ENCODE results near the gene FCN1. TPM values are rescaled to one million over a fixed set of nuclear protein-coding genes. Genes with fewer than 3 reads are reported as not detected.

FCN1 gene
- total and polyA plus RNA-seq, 3 experiments from 2014 or later, result 1.6 to 2.3 TPM; not detected in 1

- no peaks in the 10 kb centered on the region for H3K36me3 Mint-ChIP-seq
- no peaks in the 10 kb centered on the region for H3K4me1 Mint-ChIP-seq
- Histone ChIP-seq H3K9me3 (ENCODE audit: low read length) (no peaks in the 10 kb centered on the region), H3K4me1 (ENCODE audit: insufficient read depth, low read length) (no peaks in the 10 kb centered on the region), H3K4me3 (ENCODE audit: low read length) (no peak overlapping the region), H3K27me3 (ENCODE audit: insufficient read depth, low read length, poor library complexity, severe bottlenecking) (no peaks in the 10 kb centered on the region), H3K27ac (ENCODE audit: low read depth, low read length) (no peak overlapping the region), H3K36me3 (ENCODE audit: insufficient read depth, low read length) (no peaks in the 10 kb centered on the region)
- DNase-seq, result no peak
- H3K27ac Mint-ChIP-seq, result no peak overlapping the region
- CTCF ChIA-PET, result no interaction called here
- POLR2A ChIA-PET, result no interaction called here
- H3K27me3 Mint-ChIP-seq, result peaks cover 6 to 22% of the 10 kb centered on the region in 2 donors
- H3K9me3 Mint-ChIP-seq, result peaks cover 0 to 3% (median 0%) of the 10 kb centered on the region in 5 donors
- H3K4me3 Mint-ChIP-seq, result no peak overlapping the region
These were observed 7.9 kb downstream of the FCN1 start for GRCh38 chr9:134909511-134910481.

- Histone ChIP-seq H3K4me1 (ENCODE audit: insufficient read depth, low read length) (no peaks in the 10 kb centered on the region), H3K9me3 (ENCODE audit: low read length) (no peaks in the 10 kb centered on the region), H3K4me3 (ENCODE audit: low read length) (no peak overlapping the region), H3K27me3 (ENCODE audit: insufficient read depth, low read length, poor library complexity, severe bottlenecking) (no peaks in the 10 kb centered on the region), H3K36me3 (ENCODE audit: insufficient read depth, low read length) (no peaks in the 10 kb centered on the region), H3K27ac (ENCODE audit: low read depth, low read length) (no peak overlapping the region)
- H3K27ac Mint-ChIP-seq, result no peak overlapping the region
- no peak overlapping the region for H3K4me3 Mint-ChIP-seq
- H3K36me3 Mint-ChIP-seq, result no peaks in the 10 kb centered on the region
- no peak for DNase-seq
- ChIA-PET CTCF (no interaction called here), POLR2A (no interaction called here)
- H3K4me1 Mint-ChIP-seq, result no peaks in the 10 kb centered on the region
- peaks cover 0 to 3% (median 0%) of the 10 kb centered on the region in 5 donors for H3K9me3 Mint-ChIP-seq
- peaks cover 6 to 23% of the 10 kb centered on the region in 2 donors for H3K27me3 Mint-ChIP-seq
These were observed 9.0 kb downstream of the FCN1 start for GRCh38 chr9:134908524-134909309.

- no peak overlapping the region for H3K27ac ChIP-seq (ENCODE audit: low read depth, low read length)
- Mint-ChIP-seq H3K27me3 (peaks cover 0 to 9% of the 10 kb centered on the region in 2 donors), H3K4me1 (no peaks in the 10 kb centered on the region), H3K9me3 (peaks cover 5 to 15% (median 7%) of the 10 kb centered on the region in 5 donors), H3K36me3 (peaks cover 0 to 1% (median 0%) of the 10 kb centered on the region in 3 donors), H3K4me3 (no peak overlapping the region), H3K27ac (no peak overlapping the region)
- ChIA-PET POLR2A (no interaction called here), CTCF (no interaction called here)
- H3K27me3 ChIP-seq (ENCODE audit: insufficient read depth, low read length, poor library complexity, severe bottlenecking), result no peaks in the 10 kb centered on the region
- no peaks in the 10 kb centered on the region for H3K9me3 ChIP-seq (ENCODE audit: low read length)
- no peaks in the 10 kb centered on the region for H3K4me1 ChIP-seq (ENCODE audit: insufficient read depth, low read length)
- no peak for DNase-seq
- H3K36me3 ChIP-seq (ENCODE audit: insufficient read depth, low read length), result no peaks in the 10 kb centered on the region
- no peak overlapping the region for H3K4me3 ChIP-seq (ENCODE audit: low read length)
These were observed 14.8 kb downstream of the FCN1 start for GRCh38 chr9:134902936-134903335.

GRCh38 chr9:134899818-134900217, 17.9 kb downstream of the FCN1 start:
- no peak for DNase-seq
- H3K4me3 ChIP-seq (ENCODE audit: low read length), result no peak overlapping the region
- no peaks in the 10 kb centered on the region for H3K36me3 ChIP-seq (ENCODE audit: insufficient read depth, low read length)
- POLR2A ChIA-PET, result no interaction called here
- Mint-ChIP-seq H3K9me3 (peaks cover 5 to 15% (median 7%) of the 10 kb centered on the region in 5 donors), H3K27me3 (peaks cover 5 to 15% of the 10 kb centered on the region in 2 donors), H3K4me3 (no peak overlapping the region), H3K36me3 (peaks cover 0 to 1% (median 0%) of the 10 kb centered on the region in 3 donors), H3K4me1 (no peaks in the 10 kb centered on the region), H3K27ac (no peak overlapping the region)
- CTCF ChIA-PET, result no interaction called here
- no peaks in the 10 kb centered on the region for H3K27me3 ChIP-seq (ENCODE audit: insufficient read depth, low read length, poor library complexity, severe bottlenecking)
- no peaks in the 10 kb centered on the region for H3K9me3 ChIP-seq (ENCODE audit: low read length)
- H3K4me1 ChIP-seq (ENCODE audit: insufficient read depth, low read length), result no peaks in the 10 kb centered on the region
- no peak overlapping the region for H3K27ac ChIP-seq (ENCODE audit: low read depth, low read length)

- Histone ChIP-seq H3K4me3 (ENCODE audit: low read length) (no peak overlapping the region), H3K27ac (ENCODE audit: low read depth, low read length) (no peak overlapping the region), H3K27me3 (ENCODE audit: insufficient read depth, low read length, poor library complexity, severe bottlenecking) (peaks cover 6% of the 10 kb centered on the region), H3K4me1 (ENCODE audit: insufficient read depth, low read length) (no peaks in the 10 kb centered on the region), H3K36me3 (ENCODE audit: insufficient read depth, low read length) (no peaks in the 10 kb centered on the region), H3K9me3 (ENCODE audit: low read length) (no peaks in the 10 kb centered on the region)
- Mint-ChIP-seq H3K27me3 (peaks cover 5 to 17% of the 10 kb centered on the region in 2 donors), H3K4me1 (no peaks in the 10 kb centered on the region), H3K9me3 (peaks cover 5 to 15% (median 7%) of the 10 kb centered on the region in 5 donors), H3K36me3 (peaks cover 0 to 1% (median 0%) of the 10 kb centered on the region in 3 donors), H3K27ac (no peak overlapping the region), H3K4me3 (no peak overlapping the region)
- ChIA-PET CTCF (no interaction called here), POLR2A (no interaction called here)
- no peak for DNase-seq
These were observed 18.5 kb downstream of the FCN1 start for GRCh38 chr9:134899168-134899567.

- Histone ChIP-seq H3K4me3 (ENCODE audit: low read length) (no peak overlapping the region), H3K27ac (ENCODE audit: low read depth, low read length) (no peak overlapping the region), H3K36me3 (ENCODE audit: insufficient read depth, low read length) (no peaks in the 10 kb centered on the region), H3K27me3 (ENCODE audit: insufficient read depth, low read length, poor library complexity, severe bottlenecking) (peaks cover 6% of the 10 kb centered on the region), H3K4me1 (ENCODE audit: insufficient read depth, low read length) (no peaks in the 10 kb centered on the region), H3K9me3 (ENCODE audit: low read length) (no peaks in the 10 kb centered on the region)
- H3K27ac Mint-ChIP-seq, result no peak overlapping the region
- DNase-seq, result no peak
- peaks cover 5 to 14% of the 10 kb centered on the region in 2 donors for H3K27me3 Mint-ChIP-seq
- H3K36me3 Mint-ChIP-seq, result peaks cover 0 to 1% (median 0%) of the 10 kb centered on the region in 3 donors
- peaks cover 5 to 15% (median 7%) of the 10 kb centered on the region in 5 donors for H3K9me3 Mint-ChIP-seq
- CTCF ChIA-PET, result no interaction called here
- POLR2A ChIA-PET, result no interaction called here
- H3K4me1 Mint-ChIP-seq, result no peaks in the 10 kb centered on the region
- no peak overlapping the region for H3K4me3 Mint-ChIP-seq
These were observed 19.4 kb downstream of the FCN1 start for GRCh38 chr9:134898319-134898718.

GRCh38 chr9:134897584-134898170, 20.0 kb downstream of the FCN1 start:
- POLR2A ChIA-PET, result no interaction called here

More at GRCh38 chr9:134897584-134898170, 20.0 kb downstream of the FCN1 start:
- no peaks in the 10 kb centered on the region for H3K9me3 ChIP-seq (ENCODE audit: low read length)
- H3K27ac ChIP-seq (ENCODE audit: low read depth, low read length), result no peak overlapping the region
- Mint-ChIP-seq H3K9me3 (peaks cover 5 to 15% (median 7%) of the 10 kb centered on the region in 5 donors), H3K27me3 (peaks cover 10 to 19% of the 10 kb centered on the region in 2 donors), H3K27ac (no peak overlapping the region), H3K4me1 (no peaks in the 10 kb centered on the region), H3K4me3 (no peak overlapping the region), H3K36me3 (peaks cover 0 to 1% (median 0%) of the 10 kb centered on the region in 3 donors)
- CTCF ChIA-PET, result no interaction called here
- DNase-seq, result no peak
- peaks cover 6% of the 10 kb centered on the region for H3K27me3 ChIP-seq (ENCODE audit: insufficient read depth, low read length, poor library complexity, severe bottlenecking)
- no peaks in the 10 kb centered on the region for H3K36me3 ChIP-seq (ENCODE audit: insufficient read depth, low read length)
- no peak overlapping the region for H3K4me3 ChIP-seq (ENCODE audit: low read length)
- no peaks in the 10 kb centered on the region for H3K4me1 ChIP-seq (ENCODE audit: insufficient read depth, low read length)
